NT2/D1 (cell line): ENCODE measurements around the gene CEP85L.

Source experiments
- SUZ12 ChIP-seq: IDR thresholded peaks from 2 replicates; pipeline ENCODE4 v1.6.1; 2011; ENCODE audit not compliant: insufficient read length, insufficient read depth; ENCODE audit errors: extremely low read depth
- YY1 ChIP-seq: IDR thresholded peaks from 2 replicates; pipeline ENCODE4 v1.6.1; 2011; ENCODE audit not compliant: insufficient read length, insufficient read depth

DNA sequence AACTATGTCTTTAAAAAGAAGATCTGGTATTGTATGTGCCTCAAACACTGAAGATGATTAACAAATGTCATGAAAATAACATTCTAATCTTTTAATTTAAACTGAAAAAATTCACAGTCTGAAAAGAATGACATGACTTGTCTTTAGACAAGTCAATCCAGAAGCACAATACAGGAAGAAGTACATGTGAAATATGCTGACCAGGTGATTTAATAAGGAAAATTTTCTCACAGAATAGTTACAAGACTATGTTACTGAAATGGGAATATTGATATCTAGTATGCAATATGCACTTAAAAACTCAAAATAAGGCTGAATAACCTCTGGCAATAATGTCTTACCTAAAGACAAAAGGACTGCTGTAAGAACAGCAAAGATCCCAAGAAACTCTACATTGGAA is 13.1 kb downstream of the CEP85L start:
- TF ChIP-seq YY1 (no peak), SUZ12 (no peak)
